GM12891 (cell line): Measurements from ENCODE around the gene TNFRSF8.

Experiments used
- PAX5 ChIP-seq: IDR thresholded peaks from 2 replicates; pipeline ENCODE4 v1.6.1; 2011; ENCODE audit warnings: low read length, moderate library complexity, mild to moderate bottlenecking; ENCODE audit not compliant: insufficient read depth, severe bottlenecking
- POLR2A ChIP-seq: IDR thresholded peaks from 2 replicates; pipeline ENCODE4 v1.6.1; 2011; ENCODE audit warnings: low read depth, low read length, control low read depth
- POLR2AphosphoS5 ChIP-seq: IDR thresholded peaks from 2 replicates; pipeline ENCODE4 v1.6.1; 2011; ENCODE audit warnings: low read depth, low read length, control low read depth

GRCh38 chr1:12016182-12016581, 46.9 kb upstream of the TNFRSF8 start:
- TF ChIP-seq PAX5: no peak
- no peak for TF ChIP-seq POLR2AphosphoS5
- no peak for TF ChIP-seq POLR2A
